ENCODE results near the gene THSD8.

Gene THSD8

GRCh38 chr19:12783291-12783848, 18.5 kb upstream of the THSD8 start:
- DNase-seq = no peak
- no peak overlapping the region for H3K9ac ChIP-seq (ENCODE audit: low read length)
- H3K4me3 ChIP-seq (ENCODE audit: low read length) = no peak overlapping the region
- no peak overlapping the region for H3K4me2 ChIP-seq (ENCODE audit: low read depth, low read length)
- TF ChIP-seq, protein P1, sequence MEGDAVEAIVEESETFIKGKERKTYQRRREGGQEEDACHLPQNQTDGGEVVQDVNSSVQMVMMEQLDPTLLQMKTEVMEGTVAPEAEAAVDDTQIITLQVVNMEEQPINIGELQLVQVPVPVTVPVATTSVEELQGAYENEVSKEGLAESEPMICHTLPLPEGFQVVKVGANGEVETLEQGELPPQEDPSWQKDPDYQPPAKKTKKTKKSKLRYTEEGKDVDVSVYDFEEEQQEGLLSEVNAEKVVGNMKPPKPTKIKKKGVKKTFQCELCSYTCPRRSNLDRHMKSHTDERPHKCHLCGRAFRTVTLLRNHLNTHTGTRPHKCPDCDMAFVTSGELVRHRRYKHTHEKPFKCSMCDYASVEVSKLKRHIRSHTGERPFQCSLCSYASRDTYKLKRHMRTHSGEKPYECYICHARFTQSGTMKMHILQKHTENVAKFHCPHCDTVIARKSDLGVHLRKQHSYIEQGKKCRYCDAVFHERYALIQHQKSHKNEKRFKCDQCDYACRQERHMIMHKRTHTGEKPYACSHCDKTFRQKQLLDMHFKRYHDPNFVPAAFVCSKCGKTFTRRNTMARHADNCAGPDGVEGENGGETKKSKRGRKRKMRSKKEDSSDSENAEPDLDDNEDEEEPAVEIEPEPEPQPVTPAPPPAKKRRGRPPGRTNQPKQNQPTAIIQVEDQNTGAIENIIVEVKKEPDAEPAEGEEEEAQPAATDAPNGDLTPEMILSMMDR (IDR thresholded peaks at IDR 0.05; ENCODE audit: low read length) = no peak
- no peak for TF ChIP-seq EZH2phosphoT487 (IDR thresholded peaks at IDR 0.05; ENCODE audit: low read length)
- TF ChIP-seq EZH2 (optimal IDR thresholded peaks at IDR 0.05; ENCODE audit: low read depth, low read length) = no peak
- H2AFZ ChIP-seq (ENCODE audit: low read length) = no peak overlapping the region
- H3K9me3 ChIP-seq (replicated peaks; ENCODE audit: insufficient read depth, low read length) = no peaks in the 10 kb centered on the region
- no peaks in the 10 kb centered on the region for H3K27me3 ChIP-seq (replicated peaks; ENCODE audit: insufficient read depth, low read length)
- H3F3A ChIP-seq (ENCODE audit: insufficient read depth, low read length) = peaks cover 16% of the 10 kb centered on the region
- no peaks in the 10 kb centered on the region for H4K20me1 ChIP-seq (ENCODE audit: insufficient read depth, low read length)
- H3K79me2 ChIP-seq (ENCODE audit: low read length) = no peaks in the 10 kb centered on the region
- H3K27ac ChIP-seq (ENCODE audit: low read length) = no peak overlapping the region
- H3K4me1 ChIP-seq (ENCODE audit: low read length) = peaks cover 14% of the 10 kb centered on the region
- H3K9me2 ChIP-seq (replicated peaks; ENCODE audit: insufficient read depth, low read length) = no peaks in the 10 kb centered on the region
- no peaks in the 10 kb centered on the region for H3K36me3 ChIP-seq (replicated peaks; ENCODE audit: insufficient read depth, low read length)

DNA sequence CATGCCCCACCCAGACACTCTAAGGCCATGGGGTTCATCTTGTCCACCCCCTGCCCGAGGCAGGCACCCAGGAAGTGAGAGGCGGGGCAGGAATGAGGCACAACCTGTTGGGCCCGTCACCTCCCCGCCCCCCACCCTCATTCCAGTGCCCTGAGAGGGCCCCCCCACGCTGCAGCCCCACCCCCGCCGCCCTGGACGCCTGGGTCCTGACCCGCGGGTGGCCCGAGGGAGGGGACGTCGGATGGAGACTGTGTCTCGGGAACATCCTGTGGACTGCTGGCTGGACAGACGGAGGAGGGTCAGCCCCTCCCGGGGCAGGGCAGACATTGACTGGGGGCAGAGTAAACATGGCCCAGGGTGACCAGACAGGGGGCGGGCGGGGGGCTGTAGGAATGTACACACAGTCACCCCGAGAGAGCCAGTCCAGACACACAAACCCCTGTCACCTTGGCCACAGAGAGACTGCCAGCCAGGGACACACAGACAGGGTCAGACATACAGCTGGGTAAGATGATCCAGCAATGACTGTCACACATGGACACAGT, 17.9 kb upstream of the THSD8 start:
- H3K79me2 ChIP-seq (ENCODE audit: low read length) = no peaks in the 10 kb centered on the region
- no peak overlapping the region for H3K9ac ChIP-seq (ENCODE audit: low read length)
- H2AFZ ChIP-seq (ENCODE audit: low read length) = no peak overlapping the region
- H3K27ac ChIP-seq (ENCODE audit: low read length) = no peak overlapping the region
- no peaks in the 10 kb centered on the region for H3K36me3 ChIP-seq (replicated peaks; ENCODE audit: insufficient read depth, low read length)
- no peaks in the 10 kb centered on the region for H3K9me3 ChIP-seq (replicated peaks; ENCODE audit: insufficient read depth, low read length)
- no peaks in the 10 kb centered on the region for H4K20me1 ChIP-seq (ENCODE audit: insufficient read depth, low read length)
- H3K4me1 ChIP-seq (ENCODE audit: low read length) = peaks cover 15% of the 10 kb centered on the region
- TF ChIP-seq EZH2phosphoT487 (IDR thresholded peaks at IDR 0.05; ENCODE audit: low read length) = no peak
- TF ChIP-seq EZH2 (optimal IDR thresholded peaks at IDR 0.05; ENCODE audit: low read depth, low read length) = no peak
- TF ChIP-seq, protein P1 (IDR thresholded peaks at IDR 0.05; ENCODE audit: low read length) = no peak
- DNase-seq = no peak
- no peak overlapping the region for H3K4me3 ChIP-seq (ENCODE audit: low read length)
- H3F3A ChIP-seq (ENCODE audit: insufficient read depth, low read length) = peaks cover 22% of the 10 kb centered on the region
- H3K27me3 ChIP-seq (replicated peaks; ENCODE audit: insufficient read depth, low read length) = no peaks in the 10 kb centered on the region
- no peaks in the 10 kb centered on the region for H3K9me2 ChIP-seq (replicated peaks; ENCODE audit: insufficient read depth, low read length)
- H3K4me2 ChIP-seq (ENCODE audit: low read depth, low read length) = no peak overlapping the region

DNA sequence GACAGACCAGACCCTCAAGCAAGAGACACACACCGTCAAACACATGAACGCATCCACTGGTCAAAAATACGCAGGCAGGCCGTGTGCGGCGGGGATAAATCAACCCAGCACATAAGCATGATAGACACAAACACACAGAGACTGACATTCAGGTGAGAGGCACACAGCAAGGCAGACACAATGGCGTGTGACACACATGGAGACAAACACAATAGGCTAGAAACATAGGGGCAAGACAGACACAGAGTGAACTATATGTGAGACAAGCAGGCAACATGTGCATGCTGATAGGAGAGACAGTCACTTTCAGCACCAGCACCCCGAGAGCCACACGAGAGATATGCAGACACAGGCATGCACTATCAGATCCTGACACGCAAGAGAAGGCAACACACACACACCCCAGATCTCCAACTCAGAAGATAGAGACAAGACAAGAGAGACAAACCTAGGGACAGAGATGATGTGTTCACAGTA, 17.4 kb upstream of the THSD8 start:
- Histone ChIP-seq H3F3A (ENCODE audit: insufficient read depth, low read length) (peaks cover 27% of the 10 kb centered on the region), H3K9me3 (replicated peaks; ENCODE audit: insufficient read depth, low read length) (no peaks in the 10 kb centered on the region), H3K36me3 (replicated peaks; ENCODE audit: insufficient read depth, low read length) (no peaks in the 10 kb centered on the region), H3K4me2 (ENCODE audit: low read depth, low read length) (no peak overlapping the region), H3K9ac (ENCODE audit: low read length) (no peak overlapping the region), H2AFZ (ENCODE audit: low read length) (no peak overlapping the region), H3K4me3 (ENCODE audit: low read length) (no peak overlapping the region), H3K27ac (ENCODE audit: low read length) (no peak overlapping the region), H4K20me1 (ENCODE audit: insufficient read depth, low read length) (no peaks in the 10 kb centered on the region), H3K79me2 (ENCODE audit: low read length) (no peaks in the 10 kb centered on the region), H3K27me3 (replicated peaks; ENCODE audit: insufficient read depth, low read length) (no peaks in the 10 kb centered on the region), H3K9me2 (replicated peaks; ENCODE audit: insufficient read depth, low read length) (no peaks in the 10 kb centered on the region), H3K4me1 (ENCODE audit: low read length) (peaks cover 19% of the 10 kb centered on the region)
- TF ChIP-seq, protein P1 (IDR thresholded peaks at IDR 0.05; ENCODE audit: low read length) = no peak
- TF ChIP-seq EZH2 (optimal IDR thresholded peaks at IDR 0.05; ENCODE audit: low read depth, low read length) = no peak
- TF ChIP-seq EZH2phosphoT487 (IDR thresholded peaks at IDR 0.05; ENCODE audit: low read length) = no peak
- no peak for DNase-seq
